ENCODE data around the gene EBF3.

The EBF3 gene

GRCh38 chr10:129911451-129912165 lies 52.5 kb downstream of the EBF3 start:
- DNase-seq (ENCODE audit: low read depth in 2 of 2), result no peak

- DNase-seq (ENCODE audit: low read depth in 2 of 2), result no peak
Measured at GRCh38 chr10:129910861-129911260, 53.2 kb downstream of the EBF3 start.

- no peak for DNase-seq (ENCODE audit: low read depth in 2 of 2)
Measured at GRCh38 chr10:129909531-129910256, 54.4 kb downstream of the EBF3 start.

- no peak for DNase-seq (ENCODE audit: low read depth in 2 of 2)
Measured at GRCh38 chr10:129909080-129909479, 55.0 kb downstream of the EBF3 start.

GRCh38 chr10:129908406-129908805 lies 55.7 kb downstream of the EBF3 start:
- DNase-seq (ENCODE audit: low read depth in 2 of 2), result no peak

GRCh38 chr10:129905553-129905952 lies 58.5 kb downstream of the EBF3 start:
- no peak for DNase-seq (ENCODE audit: low read depth in 2 of 2)

GRCh38 chr10:129904323-129904722 lies 59.8 kb downstream of the EBF3 start:
- DNase-seq (ENCODE audit: low read depth in 2 of 2), result no peak

GRCh38 chr10:129901389-129902006 lies 62.6 kb downstream of the EBF3 start:
- no peak for DNase-seq (ENCODE audit: low read depth in 2 of 2)

GRCh38 chr10:129900825-129901224 lies 63.2 kb downstream of the EBF3 start:
- no peak for DNase-seq (ENCODE audit: low read depth in 2 of 2)

GRCh38 chr10:129899276-129900130 lies 64.6 kb downstream of the EBF3 start:
- no peak for DNase-seq (ENCODE audit: low read depth in 2 of 2)

- no peak for DNase-seq (ENCODE audit: low read depth in 2 of 2)
Measured at GRCh38 chr10:129898706-129899268, 65.3 kb downstream of the EBF3 start.

GRCh38 chr10:129897871-129898626 lies 66.0 kb downstream of the EBF3 start:
- DNase-seq (ENCODE audit: low read depth in 2 of 2), result no peak

- DNase-seq (ENCODE audit: low read depth in 2 of 2), result no peak
Measured at GRCh38 chr10:129896860-129897200, 67.2 kb downstream of the EBF3 start.

GRCh38 chr10:129896136-129896859 lies 67.8 kb downstream of the EBF3 start:
- DNase-seq (ENCODE audit: low read depth in 2 of 2), result no peak

- no peak for DNase-seq (ENCODE audit: low read depth in 2 of 2)
Measured at GRCh38 chr10:129895811-129896135, 68.3 kb downstream of the EBF3 start.

GRCh38 chr10:129894698-129895097 lies 69.4 kb downstream of the EBF3 start:
- no peak for DNase-seq (ENCODE audit: low read depth in 2 of 2)

GRCh38 chr10:129893104-129894089 lies 70.7 kb downstream of the EBF3 start:
- DNase-seq (ENCODE audit: low read depth in 2 of 2), result no peak

GRCh38 chr10:129892548-129893052 lies 71.5 kb downstream of the EBF3 start:
- DNase-seq (ENCODE audit: low read depth in 2 of 2), result no peak

- DNase-seq (ENCODE audit: low read depth in 2 of 2), result no peak
Measured at GRCh38 chr10:129891806-129892205, 72.3 kb downstream of the EBF3 start.
